Fibroblast of the conjunctiva (primary cell): Measurements from ENCODE around the gene NFIA.

Experiments used
- DNase-seq: peaks from one replicate; pipeline ENCODE4 v3.0.0-alpha.2; 2010; ENCODE audit warnings: low read depth

Gene NFIA

GRCh38 chr1:61215676-61216289 is 133.4 kb downstream of the NFIA start:
- no peak for DNase-seq

GRCh38 chr1:61220536-61220935 is 138.2 kb downstream of the NFIA start:
- DNase-seq: no peak

- no peak for DNase-seq
Measured at GRCh38 chr1:61221642-61222041, 139.3 kb downstream of the NFIA start.

- no peak for DNase-seq
Measured at GRCh38 chr1:61222240-61222639, 139.9 kb downstream of the NFIA start.

GRCh38 chr1:61223140-61223539 is 140.8 kb downstream of the NFIA start:
- DNase-seq: no peak

GRCh38 chr1:61224609-61225008 is 142.2 kb downstream of the NFIA start:
- DNase-seq: peak; percentile 20

- DNase-seq: no peak
Measured at GRCh38 chr1:61225478-61225877, 143.1 kb downstream of the NFIA start.

GRCh38 chr1:61226791-61227567 is 144.6 kb downstream of the NFIA start:
- DNase-seq: peak; percentile 34

GRCh38 chr1:61227857-61228550 is 145.6 kb downstream of the NFIA start:
- no peak for DNase-seq

GRCh38 chr1:61230523-61230922 is 148.2 kb downstream of the NFIA start:
- no peak for DNase-seq

GRCh38 chr1:61231795-61232194 is 149.4 kb downstream of the NFIA start:
- DNase-seq: no peak

GRCh38 chr1:61233121-61233660 is 150.8 kb downstream of the NFIA start:
- no peak for DNase-seq

GRCh38 chr1:61234587-61234919 is 152.2 kb downstream of the NFIA start:
- DNase-seq: no peak

- DNase-seq: no peak
Measured at GRCh38 chr1:61237147-61237546, 154.8 kb downstream of the NFIA start.

- no peak for DNase-seq
Measured at GRCh38 chr1:61237659-61238358, 155.4 kb downstream of the NFIA start.

- DNase-seq: no peak
Measured at GRCh38 chr1:61238359-61238665, 156.0 kb downstream of the NFIA start.

GRCh38 chr1:61240878-61241277 is 158.5 kb downstream of the NFIA start:
- DNase-seq: no peak

- peak; percentile 3 for DNase-seq
Measured at GRCh38 chr1:61241411-61241838, 159.1 kb downstream of the NFIA start.

- DNase-seq: no peak
Measured at GRCh38 chr1:61241973-61242381, 159.6 kb downstream of the NFIA start.

- DNase-seq: peak; percentile 77
Measured at GRCh38 chr1:61244114-61244513, 161.8 kb downstream of the NFIA start.

GRCh38 chr1:61245696-61246400 is 163.5 kb downstream of the NFIA start:
- DNase-seq: no peak
